ENCODE data around the gene VAV2. TPM values are rescaled to one million over a fixed set of nuclear protein-coding genes. Genes with fewer than 3 reads are reported as not detected.

Gene VAV2
- total RNA-seq, 1 experiment from 2014 or later = 24.7 TPM

- POLR2A ChIA-PET = interaction anchor here (0.6 kb wide), 3 partner anchors 49 to 214 kb away, joined by 3 to 7 read pairs (median 6); no protein-coding TSS in a partner anchor
- BruUV-seq (replicated peaks) = no TSS peak
- DNase-seq (ENCODE audit: low read depth, low spot score) (peak; percentile 71), ATAC-seq (peak; percentile 89)
- Histone ChIP-seq H3K27me3 (ENCODE audit: control insufficient read depth, insufficient read depth, low read length) (no peaks in the 10 kb centered on the region), H3K4me1 (ENCODE audit: control insufficient read depth, insufficient read depth, low read length) (peaks cover 6% of the 10 kb centered on the region), H3K9me3 (ENCODE audit: control insufficient read depth, insufficient read depth, low read depth, low read length) (no peaks in the 10 kb centered on the region), H3K36me3 (ENCODE audit: control insufficient read depth, insufficient read depth, low read length) (no peaks in the 10 kb centered on the region), H3K4me3 (ENCODE audit: low read depth in 2 of 2, low read length in 2 of 2) (peak within 1 kb of the TSS; percentile 61 to 66), H3K27ac (ENCODE audit: low read length) (peak within 1 kb of the TSS; percentile 69)
- CTCF ChIA-PET = interaction anchor here (0.6 to 0.9 kb wide), 3 partner anchors 41 to 231 kb away, joined by 3 to 9 read pairs (median 4); no protein-coding TSS in a partner anchor
- TF ChIP-seq POLR2AphosphoS5 (IDR thresholded peaks at IDR 0.05; ENCODE audit: low read depth, low read length) (no peak), CTCF (IDR thresholded peaks at IDR 0.05) (no peak), SIN3A (IDR thresholded peaks at IDR 0.05; ENCODE audit: borderline replicate concordance, insufficient read depth, low read depth, low read length) (peak; percentile 61; the same call in 1 of the 2 replicates)
- in situ Hi-C loops (cut with HindIII; ENCODE audit: low pct_unique_long_range_greater_than_20kb, low sequenced_read_pairs) = no loop called here
- intact Hi-C loops (cut with micrococcal nuclease; ENCODE audit: unreplicated experiment) = no loop called here
Measured at GRCh38 chr9:134024828-134025605, 32.9 kb upstream of the VAV2 start, which contains the start of gene BRD3OS. Gene BRD3OS (plus strand): TSS chr9:134025481. CDS start chr9:134026748, 1,267 bp downstream.

- DNase-seq (ENCODE audit: low read depth, low spot score) (no peak), ATAC-seq (0 out of 2 replicates have a peak, but pooled peaks have one; percentile 6)
- BruUV-seq (replicated peaks) = TSS peak; percentile 91
- Histone ChIP-seq H3K36me3 (ENCODE audit: control insufficient read depth, insufficient read depth, low read length) (no peaks in the 10 kb centered on the region), H3K9me3 (ENCODE audit: control insufficient read depth, insufficient read depth, low read depth, low read length) (no peaks in the 10 kb centered on the region), H3K27ac (ENCODE audit: low read length) (peak overlapping the region; percentile 69; the same call in 1 of the 2 replicates), H3K27me3 (ENCODE audit: control insufficient read depth, insufficient read depth, low read length) (no peaks in the 10 kb centered on the region), H3K4me1 (ENCODE audit: control insufficient read depth, insufficient read depth, low read length) (peaks cover 6% of the 10 kb centered on the region), H3K4me3 (ENCODE audit: low read depth in 2 of 2, low read length in 2 of 2) (peak overlapping the region; percentile 42 to 51)
- no peak for TF ChIP-seq TCF7L2 (IDR thresholded peaks at IDR 0.05; ENCODE audit: low read depth, low read length)
- no peak for TF ChIP-seq REST (IDR thresholded peaks at IDR 0.05; ENCODE audit: insufficient read depth in 1 of 2, low read depth in 2 of 2, low read length in 1 of 2)
- no peak for TF ChIP-seq SIN3A (IDR thresholded peaks at IDR 0.05; ENCODE audit: borderline replicate concordance, insufficient read depth, low read depth, low read length)
- TF ChIP-seq CTCF (IDR thresholded peaks at IDR 0.05) = no peak
- no peak for TF ChIP-seq POLR2AphosphoS5 (IDR thresholded peaks at IDR 0.05; ENCODE audit: low read depth, low read length)
- in situ Hi-C loops (cut with HindIII; ENCODE audit: low pct_unique_long_range_greater_than_20kb, low sequenced_read_pairs) = no loop called here
- ChIA-PET POLR2A (no interaction called here), CTCF (interaction anchor here (0.6 to 0.9 kb wide), 3 partner anchors 41 to 230 kb away, joined by 3 to 9 read pairs (median 4); no protein-coding TSS in a partner anchor)
- intact Hi-C loops (cut with micrococcal nuclease; ENCODE audit: unreplicated experiment) = no loop called here
Measured at GRCh38 chr9:134024214-134024792, 32.2 kb upstream of the VAV2 start.
